ENCODE results near the gene TAC1. TPM values are rescaled to one million over a fixed set of nuclear protein-coding genes. Genes with fewer than 3 reads are reported as not detected.
A peak's percentile ranks its signal among the peaks of the same experiment; 100 is the strongest.

Gene TAC1
- under 1 TPM in 1 of 6 experiments, not detected in 5; 0.31 TPM for total RNA-seq
- long read RNA-seq: 0 reads

DNA sequence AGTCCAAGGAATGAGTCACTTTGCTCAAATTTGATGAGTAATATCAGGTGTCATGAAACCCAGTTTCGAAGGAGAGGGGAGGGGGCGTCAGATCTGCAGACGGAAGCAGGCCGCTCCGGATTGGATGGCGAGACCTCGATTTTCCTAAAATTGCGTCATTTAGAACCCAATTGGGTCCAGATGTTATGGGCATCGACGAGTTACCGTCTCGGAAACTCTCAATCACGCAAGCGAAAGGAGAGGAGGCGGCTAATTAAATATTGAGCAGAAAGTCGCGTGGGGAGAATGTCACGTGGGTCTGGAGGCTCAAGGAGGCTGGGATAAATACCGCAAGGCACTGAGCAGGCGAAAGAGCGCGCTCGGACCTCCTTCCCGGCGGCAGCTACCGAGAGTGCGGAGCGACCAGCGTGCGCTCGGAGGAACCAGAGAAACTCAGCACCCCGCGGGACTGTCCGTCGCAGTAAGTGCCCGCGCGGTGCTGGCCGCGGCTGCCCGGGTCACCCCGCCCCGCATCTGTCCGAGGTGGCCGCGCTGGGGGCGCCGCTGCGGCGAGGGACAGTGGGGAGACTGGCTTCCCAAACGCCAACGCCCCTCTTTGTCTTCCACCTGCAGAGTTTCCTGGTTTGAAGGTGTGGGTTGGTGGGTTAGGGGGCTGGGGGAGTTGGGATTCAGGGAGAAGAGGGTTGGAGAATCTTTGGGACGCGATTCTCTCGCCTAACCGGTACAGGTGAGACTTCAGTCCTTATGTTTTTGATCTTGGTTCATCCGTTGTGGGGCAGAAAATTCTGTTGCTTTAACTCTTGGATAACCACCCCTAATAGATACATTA lies at the start of gene TAC1:
TAC1 (plus strand) TSS at position 351 of the 829 bp plus-strand sequence. CDS start 527 bp downstream, outside the sequence.
- peak in 1 of 4 donors; percentile 21 for ATAC-seq
- Histone ChIP-seq H3K4me1 (peaks cover 0 to 12% (median 0%) of the 10 kb centered on the region in 4 donors), H3K36me3 (no peaks in the 10 kb centered on the region), H3K27ac (no peak within 1 kb of the TSS), H3K9me3 (no peaks in the 10 kb centered on the region), H3K27me3 (peaks cover 4 to 30% of the 10 kb centered on the region in 2 donors), H3K4me3 (no peak within 1 kb of the TSS)
- 3% methylated on average over 19 of the region's 57 CpGs for WGBS (ENCODE audit: insufficient coverage, low coverage, low lambda C conversion rate, missing lambda C conversion rate)
- no peak for DNase-seq
- TF ChIP-seq POLR2A (IDR thresholded peaks at IDR 0.05): no peak
- TF ChIP-seq CTCF (IDR thresholded peaks at IDR 0.05): no peak
- intact Hi-C loops (cut with DNase I): no loop called here

DNA sequence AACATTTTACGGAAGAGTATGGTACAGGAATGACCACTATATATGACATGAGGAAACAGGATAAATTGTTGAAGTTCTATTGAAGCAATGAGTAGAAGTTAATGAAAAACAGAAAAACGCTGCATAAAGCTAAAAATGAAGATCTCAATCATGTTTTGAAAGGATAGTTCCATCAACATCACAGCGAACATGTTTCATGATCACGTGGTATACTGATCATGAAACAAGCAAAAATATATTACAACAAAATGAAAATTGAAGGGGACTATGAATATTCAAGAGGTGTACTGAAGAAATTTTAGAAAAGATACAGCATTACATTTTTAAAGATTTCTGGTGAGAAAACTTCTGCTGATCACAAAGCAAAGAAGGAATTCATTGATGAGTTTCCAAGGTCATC lies 45.9 kb upstream of the TAC1 start:
- no peak for TF ChIP-seq CTCF (IDR thresholded peaks at IDR 0.05)
- no peak for TF ChIP-seq POLR2A (IDR thresholded peaks at IDR 0.05)
- Histone ChIP-seq H3K27ac (no peak overlapping the region), H3K27me3 (no peaks in the 10 kb centered on the region), H3K36me3 (no peaks in the 10 kb centered on the region), H3K4me1 (no peaks in the 10 kb centered on the region), H3K4me3 (no peak overlapping the region), H3K9me3 (no peaks in the 10 kb centered on the region)
- 43% methylated on average over 4 of the region's 4 CpGs for WGBS (ENCODE audit: insufficient coverage, low coverage, low lambda C conversion rate, missing lambda C conversion rate)
- DNase-seq: no peak
- intact Hi-C loops (cut with DNase I): no loop called here
- no peak for ATAC-seq

DNA sequence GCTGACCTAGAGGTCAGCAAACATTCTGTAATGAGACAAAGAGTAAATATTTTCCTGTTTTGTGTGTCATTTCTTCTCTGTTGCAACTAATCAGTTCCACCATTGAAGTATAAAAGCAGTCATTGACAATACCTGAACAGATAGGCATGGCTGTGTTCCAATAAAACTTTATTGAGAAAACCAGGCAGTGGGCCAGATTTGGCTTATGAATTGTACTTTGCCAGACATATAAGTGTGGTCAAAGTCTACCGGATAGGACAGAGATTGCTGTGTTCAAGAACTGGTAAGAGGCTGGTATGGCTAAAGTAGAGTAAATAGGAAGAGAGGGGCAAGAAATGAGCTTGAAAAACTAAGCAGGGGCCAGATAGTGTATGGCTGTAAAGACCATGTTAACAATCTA lies 38.3 kb upstream of the TAC1 start:
- no peaks in the 10 kb centered on the region for H3K4me1 ChIP-seq
- intact Hi-C loops (cut with DNase I): no loop called here
- TF ChIP-seq POLR2A (IDR thresholded peaks at IDR 0.05) (no peak), CTCF (IDR thresholded peaks at IDR 0.05) (no peak)
- 52% methylated on average over 1 of the region's 1 CpG for WGBS (ENCODE audit: insufficient coverage, low coverage, low lambda C conversion rate, missing lambda C conversion rate)
- H3K9me3 ChIP-seq: no peaks in the 10 kb centered on the region
- H3K27me3 ChIP-seq: no peaks in the 10 kb centered on the region
- H3K4me3 ChIP-seq: no peak overlapping the region
- H3K36me3 ChIP-seq: no peaks in the 10 kb centered on the region
- no peak overlapping the region for H3K27ac ChIP-seq
- no peak for ATAC-seq
- DNase-seq: no peak

- no peak for DNase-seq
- 58% methylated on average over 2 of the region's 2 CpGs for WGBS (ENCODE audit: insufficient coverage, low coverage, low lambda C conversion rate, missing lambda C conversion rate)
- no peaks in the 10 kb centered on the region for H3K27me3 ChIP-seq
- H3K4me3 ChIP-seq: no peak overlapping the region
- no peak overlapping the region for H3K27ac ChIP-seq
- intact Hi-C loops (cut with DNase I): no loop called here
- no peaks in the 10 kb centered on the region for H3K36me3 ChIP-seq
- no peak for TF ChIP-seq POLR2A (IDR thresholded peaks at IDR 0.05)
- H3K4me1 ChIP-seq: no peaks in the 10 kb centered on the region
- H3K9me3 ChIP-seq: no peaks in the 10 kb centered on the region
- ATAC-seq: no peak
Measured at GRCh38 chr7:97694355-97694754, 37.5 kb upstream of the TAC1 start.

- H3K4me3 ChIP-seq: no peak overlapping the region
- DNase-seq (no peak), ATAC-seq (no peak)
- no peaks in the 10 kb centered on the region for H3K27me3 ChIP-seq
- no peaks in the 10 kb centered on the region for H3K9me3 ChIP-seq
- no peak overlapping the region for H3K27ac ChIP-seq
- intact Hi-C loops (cut with DNase I): no loop called here
- no peaks in the 10 kb centered on the region for H3K4me1 ChIP-seq
- no peaks in the 10 kb centered on the region for H3K36me3 ChIP-seq
- TF ChIP-seq POLR2A (IDR thresholded peaks at IDR 0.05) (no peak), CTCF (IDR thresholded peaks at IDR 0.05) (no peak)
Measured at GRCh38 chr7:97697396-97697795, 34.5 kb upstream of the TAC1 start.

All from right lobe of liver (tissue), 6 donors.